Measurements from ENCODE around the gene ELMOD1. TPM values are rescaled to one million over a fixed set of nuclear protein-coding genes. Genes with fewer than 3 reads are reported as not detected.

The ELMOD1 gene
- total RNA-seq, 2 experiments from 2014 or later, result not detected

GRCh38 chr11:107669893-107670601 is 79.1 kb downstream of the ELMOD1 start:
- POLR2A ChIA-PET, result interaction anchor here (0.7 to 0.8 kb wide), 2 partner anchors 9 to 10 kb away, joined by 3 to 5 read pairs; no protein-coding TSS in a partner anchor
- no peaks in the 10 kb centered on the region for H4K20me1 ChIP-seq (ENCODE audit: insufficient read depth, low read length)
- H3K36me3 ChIP-seq (ENCODE audit: insufficient read depth, low read length), result no peaks in the 10 kb centered on the region
- no peak overlapping the region for H3K4me2 ChIP-seq (ENCODE audit: low read length)
- TF ChIP-seq CTCF (conservative IDR thresholded peaks at IDR 0.05; ENCODE audit: low read length) (no peak), EZH2phosphoT487 (IDR thresholded peaks at IDR 0.05; ENCODE audit: borderline replicate concordance, low read depth, low read length) (no peak)
- CTCF ChIA-PET (ENCODE audit: unreplicated experiment), result no interaction called here
- H3K27ac ChIP-seq (ENCODE audit: low read depth, low read length, poor library complexity, severe bottlenecking), result no peak overlapping the region
- no peaks in the 10 kb centered on the region for H3K9me3 ChIP-seq (ENCODE audit: low read length)
- no peaks in the 10 kb centered on the region for H3K4me1 ChIP-seq (ENCODE audit: insufficient read depth, low read length, poor library complexity, severe bottlenecking)
- H2AFZ ChIP-seq (ENCODE audit: low read length), result no peak overlapping the region
- intact Hi-C loops (cut with micrococcal nuclease; ENCODE audit: unreplicated experiment), result no loop called here
- no peak for DNase-seq (ENCODE audit: low spot score)
- no peak overlapping the region for H3K4me3 ChIP-seq (ENCODE audit: low read depth, low read length, poor library complexity, severe bottlenecking)
- no peaks in the 10 kb centered on the region for H3K9me2 ChIP-seq (ENCODE audit: insufficient read depth, low read length)
- no peaks in the 10 kb centered on the region for H3K79me2 ChIP-seq (ENCODE audit: insufficient read depth, low read depth, low read length)
- no TSS peak for BruUV-seq (replicated peaks)

DNA sequence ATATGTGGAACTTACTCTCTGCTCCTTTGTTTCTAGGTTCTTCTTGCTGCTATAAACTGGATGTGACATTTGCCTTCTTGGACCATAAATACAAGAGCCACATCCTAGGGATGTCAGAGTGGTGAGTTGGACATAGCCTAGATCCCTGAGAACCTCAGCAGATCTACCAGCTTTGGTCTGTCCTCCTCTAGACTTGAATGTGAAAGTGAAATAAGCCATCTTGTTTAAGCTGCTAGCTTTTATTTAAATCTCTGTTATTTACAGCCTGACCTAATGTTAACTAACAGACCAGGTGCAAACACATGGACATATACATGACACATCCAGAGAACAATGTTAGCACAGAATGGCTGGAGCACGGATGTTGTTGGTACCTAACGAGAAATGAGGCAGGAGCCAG is 85.0 kb downstream of the ELMOD1 start:
- no peaks in the 10 kb centered on the region for H3K9me3 ChIP-seq (ENCODE audit: low read length)
- no peaks in the 10 kb centered on the region for H3K36me3 ChIP-seq (ENCODE audit: insufficient read depth, low read length)
- no peaks in the 10 kb centered on the region for H3K79me2 ChIP-seq (ENCODE audit: insufficient read depth, low read depth, low read length)
- intact Hi-C loops (cut with micrococcal nuclease; ENCODE audit: unreplicated experiment), result no loop called here
- H3K4me3 ChIP-seq (ENCODE audit: low read depth, low read length, poor library complexity, severe bottlenecking), result no peak overlapping the region
- H4K20me1 ChIP-seq (ENCODE audit: insufficient read depth, low read length), result no peaks in the 10 kb centered on the region
- no peaks in the 10 kb centered on the region for H3K4me1 ChIP-seq (ENCODE audit: insufficient read depth, low read length, poor library complexity, severe bottlenecking)
- H3K4me2 ChIP-seq (ENCODE audit: low read length), result no peak overlapping the region
- no TSS peak for BruUV-seq (replicated peaks)
- ChIA-PET CTCF (ENCODE audit: unreplicated experiment) (interaction anchor here (0.5 kb wide), 1 partner anchor 14 kb away, joined by 3 read pairs; no protein-coding TSS in a partner anchor), POLR2A (no interaction called here)
- no peaks in the 10 kb centered on the region for H3K9me2 ChIP-seq (ENCODE audit: insufficient read depth, low read length)
- H2AFZ ChIP-seq (ENCODE audit: low read length), result no peak overlapping the region
- no peak for DNase-seq (ENCODE audit: low spot score)
- H3K27ac ChIP-seq (ENCODE audit: low read depth, low read length, poor library complexity, severe bottlenecking), result no peak overlapping the region
- no peak for TF ChIP-seq EZH2phosphoT487 (IDR thresholded peaks at IDR 0.05; ENCODE audit: borderline replicate concordance, low read depth, low read length)
- TF ChIP-seq CTCF (conservative IDR thresholded peaks at IDR 0.05; ENCODE audit: low read length), result no peak

GRCh38 chr11:107676336-107677057 is 85.5 kb downstream of the ELMOD1 start:
- CTCF ChIA-PET (ENCODE audit: unreplicated experiment), result no interaction called here
- BruUV-seq (replicated peaks), result no TSS peak
- no peak overlapping the region for H2AFZ ChIP-seq (ENCODE audit: low read length)
- TF ChIP-seq EZH2phosphoT487 (IDR thresholded peaks at IDR 0.05; ENCODE audit: borderline replicate concordance, low read depth, low read length) (no peak), CTCF (conservative IDR thresholded peaks at IDR 0.05; ENCODE audit: low read length) (no peak)
- no peaks in the 10 kb centered on the region for H3K79me2 ChIP-seq (ENCODE audit: insufficient read depth, low read depth, low read length)
- H3K4me2 ChIP-seq (ENCODE audit: low read length), result no peak overlapping the region
- no peak for DNase-seq (ENCODE audit: low spot score)
- no peaks in the 10 kb centered on the region for H4K20me1 ChIP-seq (ENCODE audit: insufficient read depth, low read length)
- no peak overlapping the region for H3K27ac ChIP-seq (ENCODE audit: low read depth, low read length, poor library complexity, severe bottlenecking)
- no peak overlapping the region for H3K4me3 ChIP-seq (ENCODE audit: low read depth, low read length, poor library complexity, severe bottlenecking)
- POLR2A ChIA-PET, result interaction anchor here (0.6 kb wide), 1 partner anchor 97 kb away, joined by 3 read pairs; no protein-coding TSS in a partner anchor
- no peaks in the 10 kb centered on the region for H3K9me2 ChIP-seq (ENCODE audit: insufficient read depth, low read length)
- no peaks in the 10 kb centered on the region for H3K9me3 ChIP-seq (ENCODE audit: low read length)
- no peaks in the 10 kb centered on the region for H3K4me1 ChIP-seq (ENCODE audit: insufficient read depth, low read length, poor library complexity, severe bottlenecking)
- intact Hi-C loops (cut with micrococcal nuclease; ENCODE audit: unreplicated experiment), result no loop called here
- no peaks in the 10 kb centered on the region for H3K36me3 ChIP-seq (ENCODE audit: insufficient read depth, low read length)

Measured in OCI-LY7 (cell line).